Kidney (tissue), 14 donors: Measurements from ENCODE around the gene NBEAL2. TPM values are rescaled to one million over a fixed set of nuclear protein-coding genes. Genes with fewer than 3 reads are reported as not detected.

Source experiments
- DNase-seq, 5 donors: peaks; one replicate each; pipeline ENCODE4 v3.0.0-alpha.2; 2013 to 2020
- FAIRE-seq: peaks from 2 replicates; lab custom pipeline; 2012; peaks lifted over from hg19 to GRCh38; lab: Jason Lieb, UNC
- H3K27ac ChIP-seq, 2 donors: one replicate each; pipeline ENCODE4 v1.7.0; 2013; ENCODE audit warnings: low read depth in 2 of 2, low read length in 2 of 2, inconsistent platforms in 1 of 2
- H3K27me3 ChIP-seq: one replicate; pipeline ENCODE4 v1.7.1; 2013; ENCODE audit warnings: low read length, inconsistent platforms; ENCODE audit not compliant: control insufficient read depth, insufficient read depth
- H3K36me3 ChIP-seq, 3 donors: one replicate each; pipeline versions ENCODE4 v1.7.0 to v1.7.1; 2013; ENCODE audit warnings: low read length in 3 of 3, control low read depth in 1 of 3, inconsistent platforms in 1 of 3; ENCODE audit not compliant: insufficient read depth in 3 of 3, control insufficient read depth in 2 of 3
- H3K4me1 ChIP-seq, 3 donors: one replicate each; pipeline versions ENCODE4 v1.7.0 to v1.7.1; 2013; ENCODE audit warnings: low read length in 3 of 3, inconsistent platforms in 1 of 3, low read depth in 1 of 3; ENCODE audit not compliant: control insufficient read depth in 2 of 3, insufficient read depth in 2 of 3
- H3K4me3 ChIP-seq, 3 donors: one replicate each; pipeline versions ENCODE4 v1.7.0 to v1.8.1; 2013; ENCODE audit warnings: low read length in 3 of 3, control low read depth in 1 of 3, inconsistent platforms in 1 of 3
- H3K9ac ChIP-seq, 3 donors: one replicate each; pipeline versions ENCODE4 v1.7.0 to v1.7.1; 2013; ENCODE audit warnings: low read length in 3 of 3, control low read depth in 1 of 3, inconsistent platforms in 1 of 3
- H3K9me3 ChIP-seq, 3 donors: one replicate each; pipeline versions ENCODE4 v1.7.0 to v1.7.1; 2013; ENCODE audit warnings: low read length in 3 of 3, control low read depth in 1 of 3, inconsistent platforms in 1 of 3; ENCODE audit not compliant: control insufficient read depth in 2 of 3, insufficient read depth in 1 of 3
- CTCF ChIP-seq: IDR thresholded peaks from 3 replicates; pipeline ENCODE4 v1.5.1; 2012; ENCODE audit warnings: mild to moderate bottlenecking, moderate library complexity, borderline replicate concordance; ENCODE audit not compliant: insufficient read depth; ENCODE audit errors: extremely low read depth
- intact Hi-C: fragments of 100-400 bp; cut with DNase I; formaldehyde crosslinking; loops from one replicate; pipeline ENCODE4 v1.11.1; 2022
- polyA plus RNA-seq: library from polyadenylated mRNA; stranded (reverse); fragments of 350-450 nt; fragmentation: Illumina TruSeq; extraction: RNeasy Lipid Tissue Mini Kit (QIAGEN cat#74804); gene quantifications from one replicate; pipeline ENCODE4 v1.2.3, GENCODE V29; 2014; ENCODE audit warnings: low read depth, low replicate concordance; ENCODE audit not compliant: insufficient read depth
- total RNA-seq: library from RNA; stranded (reverse); fragmentation: NEBNext Ultra II Directional; extraction: Animal tissue kit (Norgen Biotek cat#: 25700); gene quantifications from one replicate; pipeline ENCODE4 v1.2.1, GENCODE V29; 2021
- donor health status: control.
- donor health status: control.
- donor health status: control.
- donor health status: control.
- donor health status: control.
- donor health status: DM: yes; HTN: yes; CAD: no.
- donor health status: Normal renal cell carcinoma (clear cell type).

NBEAL2 gene
- total and polyA plus RNA-seq, 2 donors from 2014 or later = 25.7 to 82.8 TPM

DNA sequence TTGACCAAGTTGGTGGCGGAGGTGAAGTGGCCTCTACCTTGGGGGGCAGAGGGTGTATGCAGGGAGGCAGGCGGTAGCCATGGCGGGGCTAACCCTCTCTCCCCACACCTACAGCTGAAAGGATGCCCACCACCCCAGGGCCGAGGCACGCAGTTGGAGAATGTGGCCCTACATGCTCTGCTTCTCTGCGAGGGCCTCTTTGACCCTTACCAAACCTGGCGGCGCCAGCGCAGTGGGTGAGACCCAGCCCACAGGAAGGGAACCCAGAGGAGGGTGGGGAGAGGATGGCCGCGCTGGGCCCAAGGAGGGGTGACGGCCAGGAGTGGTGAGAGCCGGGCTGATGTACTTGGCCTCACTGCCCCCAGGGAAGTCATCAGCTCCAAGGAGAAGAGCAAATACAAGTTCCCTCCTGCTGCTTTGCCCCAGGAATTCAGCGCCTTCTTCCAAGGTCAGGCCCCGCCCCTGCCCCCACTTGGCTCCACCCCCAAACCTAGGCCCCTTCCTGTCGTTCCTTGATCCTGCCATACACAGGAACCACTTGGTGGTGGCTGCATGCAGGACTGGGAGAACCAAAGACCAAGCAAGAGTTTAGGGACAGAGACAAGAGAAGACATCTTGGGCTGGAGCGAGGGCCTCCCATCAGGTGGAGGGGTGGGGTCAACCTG, 9.8 kb downstream of the NBEAL2 start:
- no peak overlapping the region for H3K27ac ChIP-seq
- no peak for TF ChIP-seq CTCF
- H3K36me3 ChIP-seq = peaks cover 0 to 3% (median 2%) of the 10 kb centered on the region in 3 donors
- intact Hi-C loops = no loop called here
- H3K4me1 ChIP-seq = peaks cover 0 to 18% (median 0%) of the 10 kb centered on the region in 3 donors
- DNase-seq (peak in 1 of 5 donors; percentile 67), FAIRE-seq (no peak)
- H3K27me3 ChIP-seq = no peaks in the 10 kb centered on the region
- no peak overlapping the region for H3K4me3 ChIP-seq
- H3K9me3 ChIP-seq = no peaks in the 10 kb centered on the region
- H3K9ac ChIP-seq = no peak overlapping the region

DNA sequence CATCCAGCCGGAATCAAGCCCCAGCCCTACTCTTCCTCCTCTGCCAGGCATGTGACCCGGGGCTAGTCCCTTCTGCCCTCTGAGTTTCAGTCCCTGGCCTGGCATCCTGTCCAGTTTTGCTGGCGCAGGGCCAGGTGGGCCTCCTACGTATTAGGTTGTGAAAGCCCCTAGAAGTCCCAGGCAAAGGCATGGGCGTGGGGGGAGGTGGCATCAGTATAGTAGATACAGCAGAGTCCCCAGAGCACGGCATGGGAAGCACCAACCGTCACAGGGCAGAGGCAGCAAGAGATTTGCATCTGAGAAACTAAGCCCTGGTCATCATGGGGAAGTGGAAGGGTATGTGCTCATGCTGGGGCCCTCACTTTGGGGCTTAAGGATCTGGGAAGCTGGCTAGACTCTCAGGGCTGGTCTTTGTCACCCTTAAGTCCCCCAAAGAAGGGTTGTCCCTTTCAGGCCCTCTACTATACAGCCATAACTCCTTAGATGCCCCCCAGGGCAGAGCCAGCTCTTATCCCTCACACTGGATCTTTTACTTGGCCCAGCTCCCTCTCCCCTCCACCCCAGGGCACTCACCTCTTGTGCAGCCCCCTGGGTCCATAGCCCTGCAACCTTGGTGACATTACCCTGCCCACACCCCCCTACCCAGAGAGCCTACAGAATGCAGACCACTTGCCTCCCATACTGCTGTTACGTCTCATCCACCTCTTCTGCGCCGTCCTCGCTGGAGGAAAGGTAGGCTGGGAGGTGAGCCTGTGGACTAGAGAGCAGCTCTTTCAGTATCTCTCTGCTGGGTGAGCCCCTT, 11.3 kb downstream of the NBEAL2 start:
- H3K9me3 ChIP-seq = no peaks in the 10 kb centered on the region
- no peak for TF ChIP-seq CTCF
- FAIRE-seq (no peak), DNase-seq (peak in 1 of 5 donors; percentile 74)
- H3K27me3 ChIP-seq = no peaks in the 10 kb centered on the region
- intact Hi-C loops = loop anchor here (10.0 kb wide), 1 partner anchor 66 kb away; no protein-coding TSS in a partner anchor
- H3K27ac ChIP-seq = no peak overlapping the region
- H3K9ac ChIP-seq = no peak overlapping the region
- H3K4me1 ChIP-seq = peaks cover 0 to 15% (median 0%) of the 10 kb centered on the region in 3 donors
- peaks cover 0 to 3% (median 2%) of the 10 kb centered on the region in 3 donors for H3K36me3 ChIP-seq
- H3K4me3 ChIP-seq = no peak overlapping the region

- Histone ChIP-seq H3K27me3 (no peaks in the 10 kb centered on the region), H3K9ac (no peak overlapping the region), H3K27ac (no peak overlapping the region), H3K4me3 (no peak overlapping the region), H3K36me3 (peaks cover 0 to 3% (median 2%) of the 10 kb centered on the region in 3 donors), H3K4me1 (peaks cover 0 to 15% (median 0%) of the 10 kb centered on the region in 3 donors), H3K9me3 (no peaks in the 10 kb centered on the region)
- no peak for TF ChIP-seq CTCF
- peak in 1 of 5 donors; percentile 65 for DNase-seq
- FAIRE-seq = no peak
- intact Hi-C loops = loop anchor here (10.0 kb wide), 1 partner anchor 67 kb away; no protein-coding TSS in a partner anchor
Measured at GRCh38 chr3:46991406-46992165, 12.1 kb downstream of the NBEAL2 start.
